Activated CD8-positive, alpha-beta T cell treated with anti-CD3 and anti-CD28 coated beads for 36 hours (primary cell): Measurements from ENCODE around the gene ACACB. TPM values are rescaled to one million over a fixed set of nuclear protein-coding genes. Genes with fewer than 3 reads are reported as not detected.

Experiments used
- ATAC-seq: fragments of 200-7000 bp; cut with Tn5 transposase; one replicate; pipeline ENCODE4 v1.10.0; 2021; ENCODE audit warnings: mild to moderate bottlenecking, moderate library complexity
- CTCF ChIA-PET: fragments of 350-600 bp; sonication (Branson Sonifier 250); formaldehyde crosslinking; loops from one replicate; lab custom pipeline; 2021; ENCODE audit warnings: antibody characterized with exemption; lab: Charles Lee
- POLR2A ChIA-PET: fragments of 350-600 bp; sonication (Branson Sonifier 250); formaldehyde crosslinking; loops from one replicate; lab custom pipeline; 2021; ENCODE audit warnings: antibody characterized with exemption; lab: Charles Lee
- DNase-seq: peaks from one replicate; pipeline ENCODE4 v3.0.0-alpha.2; 2020
- H3K27ac Mint-ChIP-seq: one replicate; pipeline ENCODE4 v1.8.0; 2021; ENCODE audit warnings: mild to moderate bottlenecking, mixed read lengths
- H3K27me3 Mint-ChIP-seq: one replicate; pipeline ENCODE4 v1.8.0; 2021; ENCODE audit warnings: mixed read lengths
- H3K36me3 Mint-ChIP-seq: one replicate; pipeline ENCODE4 v1.8.0; 2021; ENCODE audit warnings: low read depth, mixed read lengths
- H3K4me1 Mint-ChIP-seq: one replicate; pipeline ENCODE4 v1.8.0; 2021; ENCODE audit warnings: low read depth, mixed read lengths
- H3K4me3 Mint-ChIP-seq: one replicate; pipeline ENCODE4 v1.8.0; 2021; ENCODE audit warnings: mild to moderate bottlenecking, moderate library complexity, mixed read lengths
- H3K9me3 Mint-ChIP-seq: one replicate; pipeline ENCODE4 v1.8.0; 2021; ENCODE audit warnings: mixed read lengths
- intact Hi-C: fragments of 100-400 bp; cut with micrococcal nuclease; formaldehyde crosslinking; loops from one replicate; pipeline ENCODE4 v1.10.0; 2022
- total RNA-seq, 2 experiments: library from RNA; stranded (reverse); gene quantifications; one replicate each; pipeline ENCODE4 v1.2.3, GENCODE V29; 2021
- TF ChIP-seq, protein P1 (sequence below): fragments of 200-600 bp; IDR thresholded peaks from one replicate; pipeline ENCODE4 v1.8.0; 2022; ENCODE audit warnings: antibody characterized with exemption, mild to moderate bottlenecking

Gene ACACB
- total RNA-seq, 2 experiments from 2014 or later = 8.7 to 11.2 TPM

DNA sequence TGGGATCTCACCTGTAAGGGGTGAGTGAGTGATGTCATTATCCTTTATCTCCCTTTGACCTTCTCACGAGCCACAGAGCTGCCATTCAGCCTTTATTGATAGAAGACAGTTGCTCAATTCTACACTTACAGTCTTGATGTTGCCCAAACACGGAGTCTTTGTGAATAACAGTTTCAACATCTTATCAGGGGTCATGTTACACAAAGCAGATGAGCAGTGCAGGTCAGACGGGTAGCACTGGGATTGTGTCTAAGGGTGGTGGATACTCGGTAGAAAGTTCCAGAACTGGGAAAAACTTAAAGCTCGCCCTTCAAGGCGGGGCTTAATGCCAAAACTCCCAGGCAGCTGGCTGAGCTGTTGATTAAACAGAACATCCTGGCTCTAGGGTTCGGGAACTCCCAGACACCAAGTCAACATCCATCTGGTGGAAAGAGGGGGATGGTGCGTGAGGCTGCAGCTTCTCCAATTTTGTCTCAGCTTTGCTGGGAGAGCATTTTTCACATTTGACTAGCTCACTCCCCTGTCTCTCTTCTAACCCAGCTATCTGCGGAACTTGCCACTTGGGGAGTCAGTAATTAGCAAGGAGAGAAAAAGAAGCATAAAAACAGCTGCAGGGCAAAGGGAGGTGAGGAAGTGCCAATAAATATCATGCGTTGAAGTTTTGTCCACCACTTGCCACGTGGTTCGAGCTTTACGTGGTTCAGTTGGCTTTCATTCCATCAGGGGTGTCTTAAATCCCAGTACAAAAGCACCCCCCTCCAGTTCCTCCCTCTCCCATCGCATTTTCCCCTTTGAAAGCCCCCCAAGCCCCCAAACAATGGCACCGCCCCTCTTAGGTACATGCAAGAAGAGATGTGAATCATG lies 161.7 kb downstream of the ACACB start:
- TF ChIP-seq, protein P1, sequence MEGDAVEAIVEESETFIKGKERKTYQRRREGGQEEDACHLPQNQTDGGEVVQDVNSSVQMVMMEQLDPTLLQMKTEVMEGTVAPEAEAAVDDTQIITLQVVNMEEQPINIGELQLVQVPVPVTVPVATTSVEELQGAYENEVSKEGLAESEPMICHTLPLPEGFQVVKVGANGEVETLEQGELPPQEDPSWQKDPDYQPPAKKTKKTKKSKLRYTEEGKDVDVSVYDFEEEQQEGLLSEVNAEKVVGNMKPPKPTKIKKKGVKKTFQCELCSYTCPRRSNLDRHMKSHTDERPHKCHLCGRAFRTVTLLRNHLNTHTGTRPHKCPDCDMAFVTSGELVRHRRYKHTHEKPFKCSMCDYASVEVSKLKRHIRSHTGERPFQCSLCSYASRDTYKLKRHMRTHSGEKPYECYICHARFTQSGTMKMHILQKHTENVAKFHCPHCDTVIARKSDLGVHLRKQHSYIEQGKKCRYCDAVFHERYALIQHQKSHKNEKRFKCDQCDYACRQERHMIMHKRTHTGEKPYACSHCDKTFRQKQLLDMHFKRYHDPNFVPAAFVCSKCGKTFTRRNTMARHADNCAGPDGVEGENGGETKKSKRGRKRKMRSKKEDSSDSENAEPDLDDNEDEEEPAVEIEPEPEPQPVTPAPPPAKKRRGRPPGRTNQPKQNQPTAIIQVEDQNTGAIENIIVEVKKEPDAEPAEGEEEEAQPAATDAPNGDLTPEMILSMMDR = no peak
- Mint-ChIP-seq H3K27ac (no peak overlapping the region), H3K4me3 (no peak overlapping the region), H3K36me3 (no peaks in the 10 kb centered on the region), H3K27me3 (no peaks in the 10 kb centered on the region), H3K4me1 (no peaks in the 10 kb centered on the region), H3K9me3 (no peaks in the 10 kb centered on the region)
- intact Hi-C loops = no loop called here
- ChIA-PET CTCF (interaction anchor here (1.8 kb wide), 1 partner anchor 15 kb away, joined by 9 read pairs; no protein-coding TSS in a partner anchor), POLR2A (no interaction called here)
- no peak for DNase-seq
- no peak for ATAC-seq

DNA sequence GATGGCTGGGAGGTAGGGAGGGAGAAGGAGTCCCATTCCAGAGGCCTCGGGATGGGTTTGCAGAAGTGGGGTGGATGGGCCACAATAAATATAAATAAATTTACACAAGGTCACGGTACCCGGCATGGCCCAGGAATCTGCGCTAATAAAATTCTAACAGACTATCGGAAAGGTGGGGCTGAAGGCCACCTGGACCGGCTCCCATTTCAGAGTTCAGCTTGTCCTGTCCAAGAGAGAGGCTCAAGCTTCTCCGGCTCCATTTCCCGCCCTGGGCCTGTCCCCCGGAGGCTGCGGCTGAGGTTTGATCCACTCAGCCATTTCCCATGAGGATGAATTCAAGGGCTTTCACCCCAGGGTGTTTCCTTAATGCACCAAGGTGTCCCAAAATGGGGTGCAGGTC lies 162.5 kb downstream of the ACACB start:
- intact Hi-C loops = no loop called here
- Mint-ChIP-seq H3K36me3 (no peaks in the 10 kb centered on the region), H3K9me3 (no peaks in the 10 kb centered on the region), H3K4me3 (no peak overlapping the region), H3K27me3 (no peaks in the 10 kb centered on the region), H3K4me1 (no peaks in the 10 kb centered on the region), H3K27ac (no peak overlapping the region)
- TF ChIP-seq, protein P1 = no peak
- ChIA-PET CTCF (no interaction called here), POLR2A (no interaction called here)
- ATAC-seq = no peak
- no peak for DNase-seq

DNA sequence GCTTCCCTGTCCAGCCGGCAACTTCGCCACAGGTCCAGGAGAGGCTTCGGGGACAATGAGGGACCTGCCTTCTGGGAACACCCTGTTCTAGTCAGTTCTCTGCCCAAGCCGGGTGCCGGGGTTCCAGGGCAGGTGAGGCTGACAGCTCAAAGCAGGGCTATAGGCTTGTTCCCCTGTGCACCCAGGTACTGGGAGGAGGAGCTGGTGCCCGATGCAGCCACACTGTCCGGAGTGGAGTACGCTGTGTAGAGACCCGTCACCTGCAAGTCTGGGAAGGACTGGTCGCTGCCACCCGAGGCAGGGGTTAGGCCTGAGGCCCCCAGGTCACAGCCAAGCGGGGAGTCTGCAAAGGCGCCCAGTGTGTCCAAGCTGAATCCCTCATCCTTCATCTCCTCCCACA lies 163.1 kb downstream of the ACACB start:
- no peaks in the 10 kb centered on the region for H3K4me1 Mint-ChIP-seq
- no peak for ATAC-seq
- no peak overlapping the region for H3K27ac Mint-ChIP-seq
- intact Hi-C loops = no loop called here
- H3K36me3 Mint-ChIP-seq = no peaks in the 10 kb centered on the region
- H3K9me3 Mint-ChIP-seq = no peaks in the 10 kb centered on the region
- CTCF ChIA-PET = interaction anchor here (0.5 kb wide), 1 partner anchor 442 kb away, joined by 5 read pairs; no protein-coding TSS in a partner anchor
- H3K4me3 Mint-ChIP-seq = no peak overlapping the region
- no peak for DNase-seq
- H3K27me3 Mint-ChIP-seq = no peaks in the 10 kb centered on the region
- POLR2A ChIA-PET = no interaction called here
- TF ChIP-seq, protein P1 = no peak

DNA sequence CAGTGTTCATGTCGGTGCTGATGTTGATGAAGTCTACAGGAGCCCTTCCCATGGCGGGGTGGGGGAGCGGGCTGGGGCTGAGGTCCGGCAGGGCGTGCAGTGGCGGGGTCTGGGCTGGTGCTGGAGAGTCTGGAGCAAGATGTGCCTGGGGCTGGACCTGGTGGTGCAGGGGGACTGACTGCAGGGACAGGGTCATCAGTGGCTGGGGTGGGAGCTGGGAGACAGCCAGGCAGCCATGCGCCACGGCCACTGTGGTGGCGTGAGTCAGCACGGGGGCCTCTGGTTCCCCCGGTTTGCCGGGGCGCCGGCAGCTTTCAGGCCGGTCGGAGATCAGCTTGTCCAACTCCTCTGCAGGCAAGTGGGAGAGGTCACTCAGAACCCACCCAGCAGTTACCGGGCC lies 165.1 kb downstream of the ACACB start:
- CTCF ChIA-PET = no interaction called here
- Mint-ChIP-seq H3K4me3 (no peak overlapping the region), H3K9me3 (no peaks in the 10 kb centered on the region), H3K4me1 (no peaks in the 10 kb centered on the region), H3K27ac (no peak overlapping the region), H3K36me3 (no peaks in the 10 kb centered on the region), H3K27me3 (no peaks in the 10 kb centered on the region)
- DNase-seq (no peak), ATAC-seq (no peak)
- POLR2A ChIA-PET = no interaction called here
- TF ChIP-seq, protein P1 = no peak
- intact Hi-C loops = no loop called here

DNA sequence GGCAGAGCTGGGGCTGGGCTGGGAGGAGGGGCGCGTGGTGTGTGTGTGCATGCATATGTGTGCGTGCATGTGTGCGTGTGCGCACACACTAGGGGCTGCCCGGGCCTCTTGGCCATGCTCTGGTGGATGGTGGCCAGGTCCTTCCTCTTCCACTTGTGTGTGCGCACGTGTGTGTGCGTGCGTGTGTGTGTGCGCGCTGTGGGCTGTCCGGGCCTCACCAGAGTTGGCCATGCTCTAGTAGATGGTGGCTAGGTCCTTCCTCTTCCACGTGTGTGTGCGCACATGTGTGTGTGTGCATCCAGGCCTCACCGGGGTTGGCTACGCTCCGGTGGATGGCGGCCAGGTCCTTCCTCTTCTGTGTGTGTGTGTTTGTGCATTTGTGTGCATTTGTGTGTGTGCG lies 168.0 kb downstream of the ACACB start:
- H3K27me3 Mint-ChIP-seq = no peaks in the 10 kb centered on the region
- H3K27ac Mint-ChIP-seq = no peak overlapping the region
- ChIA-PET POLR2A (no interaction called here), CTCF (no interaction called here)
- TF ChIP-seq, protein P1 = no peak
- no peaks in the 10 kb centered on the region for H3K36me3 Mint-ChIP-seq
- no peak overlapping the region for H3K4me3 Mint-ChIP-seq
- no peaks in the 10 kb centered on the region for H3K9me3 Mint-ChIP-seq
- intact Hi-C loops = no loop called here
- DNase-seq (no peak), ATAC-seq (no peak)
- no peaks in the 10 kb centered on the region for H3K4me1 Mint-ChIP-seq
